Pancreas (tissue), 10 donors: ENCODE results near the gene GSTO1. TPM values are rescaled to one million over a fixed set of nuclear protein-coding genes. Genes with fewer than 3 reads are reported as not detected.
A peak's percentile ranks its signal among the peaks of the same experiment; 100 is the strongest.

ENCODE experiments used
- ATAC-seq, 4 donors: fragments of 200-7000 bp; cut with Tn5 transposase; one replicate each; pipeline versions ENCODE4 v1.8.0 to v1.9.1; 2020; ENCODE audit warnings: mild to moderate bottlenecking in 4 of 4, moderate library complexity in 4 of 4
- DNase-seq, 6 donors: peaks; one replicate each; pipeline ENCODE4 v3.0.0-alpha.2; 2020
- FAIRE-seq: peaks from 2 replicates; lab custom pipeline; 2012; peaks lifted over from hg19 to GRCh38; lab: Jason Lieb, UNC
- H3K27ac ChIP-seq, 4 donors: fragments of 200-600 bp; sonication (generic); 1 replicate in 3 of 4; 2 replicates in 1 of 4; pipeline versions ENCODE4 v1.5.0 to v1.8.0; 2020
- H3K27me3 ChIP-seq, 4 donors: fragments of 200-600 bp; one replicate each; pipeline ENCODE4 v1.8.0; 2021
- H3K36me3 ChIP-seq, 3 donors: fragments of 200-600 bp; sonication (generic) in 1 of 3; one replicate each; pipeline versions ENCODE4 v1.5.0 to v1.8.0; 2020 to 2021
- H3K4me1 ChIP-seq, 3 donors: fragments of 200-600 bp; one replicate each; pipeline ENCODE4 v1.8.0; 2021
- H3K4me3 ChIP-seq, 4 donors: fragments of 200-600 bp; sonication (generic) in 2 of 4; one replicate each; pipeline versions ENCODE4 v1.5.0 to v1.8.0; 2020 to 2021
- H3K9me3 ChIP-seq, 4 donors: fragments of 200-600 bp; one replicate each; pipeline ENCODE4 v1.8.0; 2021
- WGBS, 2 donors: extraction: QIAGEN DNeasy Blood & Tissue Kit; methylation state at CpG; one replicate each; pipeline ENCODE4 v1.1.7; 2013; 5-methylcytosine and 5-hydroxymethylcytosine counted together
- intact Hi-C, 3 donors: fragments of 100-400 bp; cut with DNase I; formaldehyde crosslinking; loops; one replicate each; pipeline versions ENCODE4 v1.11.1 to v1.14.2; 2022
- polyA plus RNA-seq, 2 donors: library from polyadenylated mRNA; stranded (reverse); fragments of 200-250 nt; gene quantifications; one replicate each; pipeline ENCODE4 v1.2.3, GENCODE V29; 2013
- total RNA-seq, 6 donors: library from RNA; stranded (reverse); fragmentation: NEBNext Ultra II Directional in 4 of 6; extraction: Animal tissue kit (Norgen Biotek cat#: 25700) in 4 of 6; gene quantifications; one replicate each; pipeline versions ENCODE4 v1.2.1 to v1.2.4, GENCODE V29; 2021 to 2023
- TF ChIP-seq, protein P1 (sequence below), 4 donors: fragments of 200-600 bp; sonication (generic) in 3 of 4; IDR thresholded peaks; one replicate each; pipeline versions ENCODE4 v1.5.0 to v1.8.0; 2021; ENCODE audit warnings: antibody characterized with exemption in 4 of 4
- donor health status: healthy with polysubstance abuse.
- donor health status: DM: no; HTN: no; CAD: no; lungs with moderate emphysema.
- donor health status: DM: no; HTN: no; CAD: no.
- donor health status: control.
- donor health status: control.
- donor health status: Bipolar disorder and iron deficiency.
- donor health status: DM: yes; HTN: yes; CAD: no.
- donor health status: DM: no; HTN: no; CAD: no.
- donor health status: DM: no; HTN: no; CAD: no.
- donor health status: DM: yes; HTN: yes; CAD: no.

The GSTO1 gene
- total and polyA plus RNA-seq, 8 donors, result 22.7 to 76.0 (median 42.1) TPM

DNA sequence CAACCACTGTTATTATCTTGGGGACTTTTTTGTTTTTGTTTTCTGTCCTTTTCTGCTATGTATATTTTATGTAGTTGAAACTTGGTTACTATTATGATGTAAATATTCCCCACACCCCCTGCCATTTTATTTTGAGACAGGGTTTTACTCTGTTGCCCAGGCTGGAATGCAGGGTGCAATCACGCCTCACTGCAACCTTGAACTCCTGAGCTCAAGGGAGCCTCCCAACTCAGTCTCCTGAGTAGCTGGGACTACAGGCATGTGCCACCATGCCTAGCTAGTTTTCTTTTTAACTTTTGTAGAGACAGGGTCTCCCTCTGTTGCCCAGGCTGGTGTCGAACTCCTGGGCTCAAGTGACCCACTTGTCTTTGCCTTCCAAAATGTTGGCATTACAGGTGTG, 32.2 kb downstream of the GSTO1 start:
- no peaks in the 10 kb centered on the region for H3K9me3 ChIP-seq
- intact Hi-C loops, result no loop called here
- no peaks in the 10 kb centered on the region for H3K27me3 ChIP-seq
- H3K4me1 ChIP-seq, result no peaks in the 10 kb centered on the region
- H3K27ac ChIP-seq, result no peak overlapping the region
- TF ChIP-seq, protein P1, sequence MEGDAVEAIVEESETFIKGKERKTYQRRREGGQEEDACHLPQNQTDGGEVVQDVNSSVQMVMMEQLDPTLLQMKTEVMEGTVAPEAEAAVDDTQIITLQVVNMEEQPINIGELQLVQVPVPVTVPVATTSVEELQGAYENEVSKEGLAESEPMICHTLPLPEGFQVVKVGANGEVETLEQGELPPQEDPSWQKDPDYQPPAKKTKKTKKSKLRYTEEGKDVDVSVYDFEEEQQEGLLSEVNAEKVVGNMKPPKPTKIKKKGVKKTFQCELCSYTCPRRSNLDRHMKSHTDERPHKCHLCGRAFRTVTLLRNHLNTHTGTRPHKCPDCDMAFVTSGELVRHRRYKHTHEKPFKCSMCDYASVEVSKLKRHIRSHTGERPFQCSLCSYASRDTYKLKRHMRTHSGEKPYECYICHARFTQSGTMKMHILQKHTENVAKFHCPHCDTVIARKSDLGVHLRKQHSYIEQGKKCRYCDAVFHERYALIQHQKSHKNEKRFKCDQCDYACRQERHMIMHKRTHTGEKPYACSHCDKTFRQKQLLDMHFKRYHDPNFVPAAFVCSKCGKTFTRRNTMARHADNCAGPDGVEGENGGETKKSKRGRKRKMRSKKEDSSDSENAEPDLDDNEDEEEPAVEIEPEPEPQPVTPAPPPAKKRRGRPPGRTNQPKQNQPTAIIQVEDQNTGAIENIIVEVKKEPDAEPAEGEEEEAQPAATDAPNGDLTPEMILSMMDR (IDR thresholded peaks at IDR 0.05), result no peak
- ATAC-seq, result no peak
- WGBS, 2 donors, result 88 to 92% methylated on average over 2 of the region's 2 CpGs
- no peak for FAIRE-seq
- H3K4me3 ChIP-seq, result no peak overlapping the region
- H3K36me3 ChIP-seq, result no peaks in the 10 kb centered on the region
- DNase-seq, result no peak

- WGBS, 2 donors, result 33 to 48% methylated on average over 1 of the region's 1 CpG
- intact Hi-C loops, result no loop called here
- H3K4me1 ChIP-seq, result no peaks in the 10 kb centered on the region
- H3K4me3 ChIP-seq, result no peak overlapping the region
- no peaks in the 10 kb centered on the region for H3K9me3 ChIP-seq
- H3K27ac ChIP-seq, result no peak overlapping the region
- no peak for ATAC-seq
- FAIRE-seq, result no peak
- no peak for DNase-seq
- TF ChIP-seq, protein P1 (IDR thresholded peaks at IDR 0.05), result no peak
- no peaks in the 10 kb centered on the region for H3K36me3 ChIP-seq
- H3K27me3 ChIP-seq, result no peaks in the 10 kb centered on the region
Measured at GRCh38 chr10:104288355-104288754, 33.7 kb downstream of the GSTO1 start.

GRCh38 chr10:104291439-104291951, 36.8 kb downstream of the GSTO1 start:
- peak; percentile 96 to 100 (median 99) for ATAC-seq
- peak; percentile 77 to 94 (median 86) for DNase-seq
- intact Hi-C loops, result no loop called here
- H3K9me3 ChIP-seq, result no peaks in the 10 kb centered on the region
- no peaks in the 10 kb centered on the region for H3K4me1 ChIP-seq
- 3 to 4% methylated on average over 26 of the region's 26 CpGs for WGBS, 2 donors
- H3K27ac ChIP-seq, result no peak overlapping the region
- peak; percentile 67 for FAIRE-seq
- no peaks in the 10 kb centered on the region for H3K27me3 ChIP-seq
- H3K4me3 ChIP-seq, result no peak overlapping the region
- H3K36me3 ChIP-seq, result no peaks in the 10 kb centered on the region
- TF ChIP-seq, protein P1 (IDR thresholded peaks at IDR 0.05), result peak; percentile 100

DNA sequence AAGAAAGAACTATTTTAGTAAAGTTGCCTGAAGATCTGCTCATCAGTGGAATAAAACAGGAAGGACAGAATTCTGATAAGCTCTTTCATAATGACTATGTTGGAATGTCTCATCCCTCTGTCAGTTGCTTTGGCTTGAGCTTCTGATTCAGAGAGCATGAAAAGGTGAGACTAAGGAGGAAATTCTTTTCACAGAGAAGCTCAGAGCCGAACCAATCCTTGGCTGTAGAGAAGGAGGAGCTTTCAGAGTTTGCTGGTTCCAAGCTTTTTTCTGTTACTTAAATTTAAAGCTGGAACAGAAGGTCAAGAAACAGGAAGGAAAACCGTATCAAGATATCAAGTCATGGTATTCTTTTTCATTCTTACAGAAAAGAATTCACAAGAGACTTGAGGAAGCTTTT, 38.3 kb downstream of the GSTO1 start:
- ATAC-seq, result no peak
- intact Hi-C loops, result no loop called here
- WGBS, 2 donors, result 75 to 76% methylated on average over 2 of the region's 2 CpGs

DNA sequence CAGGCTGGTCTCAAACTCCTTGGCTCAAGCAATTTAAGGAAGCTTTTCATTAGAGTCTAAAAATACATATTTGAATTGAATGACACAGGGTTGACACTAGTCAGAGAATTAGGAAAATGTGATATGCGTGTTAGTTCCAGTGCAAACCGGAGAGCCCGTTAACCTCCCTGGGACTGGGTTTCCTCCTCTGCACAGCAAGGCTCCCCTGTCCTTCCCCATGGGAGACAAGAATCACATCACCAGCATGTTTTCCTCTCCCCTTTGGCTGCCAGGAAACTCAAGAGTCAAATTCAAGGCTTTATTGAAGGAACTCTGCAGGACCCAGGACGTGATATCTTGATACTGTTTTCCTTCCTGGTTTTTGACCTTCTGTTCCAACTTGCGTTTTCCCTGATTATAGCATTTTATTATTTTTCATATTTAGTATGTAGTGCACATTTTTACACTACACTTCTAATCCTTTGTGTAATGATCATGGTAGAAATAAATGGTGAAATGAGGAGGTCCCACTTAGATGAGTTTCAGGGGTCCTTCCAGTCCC, 39.2 kb downstream of the GSTO1 start:
- no peaks in the 10 kb centered on the region for H3K27me3 ChIP-seq
- intact Hi-C loops, result no loop called here
- H3K4me1 ChIP-seq, result no peaks in the 10 kb centered on the region
- no peak for ATAC-seq
- no peaks in the 10 kb centered on the region for H3K36me3 ChIP-seq
- DNase-seq, result no peak
- H3K9me3 ChIP-seq, result no peaks in the 10 kb centered on the region
- H3K4me3 ChIP-seq, result no peak overlapping the region
- FAIRE-seq, result no peak
- WGBS, 2 donors, result 89 to 90% methylated on average over 5 of the region's 5 CpGs
- no peak overlapping the region for H3K27ac ChIP-seq
- TF ChIP-seq, protein P1 (IDR thresholded peaks at IDR 0.05), result no peak

More for the DNA sequence above, 38.3 kb downstream of the GSTO1 start:
- no peak overlapping the region for H3K4me3 ChIP-seq
- no peaks in the 10 kb centered on the region for H3K9me3 ChIP-seq
- H3K4me1 ChIP-seq, result no peaks in the 10 kb centered on the region
- H3K36me3 ChIP-seq, result no peaks in the 10 kb centered on the region
- TF ChIP-seq, protein P1 (IDR thresholded peaks at IDR 0.05), result no peak
- FAIRE-seq, result no peak
- no peak overlapping the region for H3K27ac ChIP-seq
- H3K27me3 ChIP-seq, result no peaks in the 10 kb centered on the region
- DNase-seq, result no peak
